Endothelial cell of umbilical vein (primary cell): ENCODE results near the gene ASRGL1. TPM values are rescaled to one million over a fixed set of nuclear protein-coding genes. Genes with fewer than 3 reads are reported as not detected.

ENCODE experiments used
- BruUV-seq: library from RNA; stranded (reverse); fragments of 400-500 nt; replicated peaks from 2 replicates; lab custom pipeline; 2021; lab: Mats Ljungman, UMichigan
- CTCF ChIA-PET: fragments of 300-600, 350-600 bp; sonication (Branson Sonifier 250); formaldehyde crosslinking; loops from one replicate; lab custom pipeline; 2021; ENCODE audit warnings: antibody characterized with exemption, inconsistent platforms; lab: Charles Lee
- POLR2A ChIA-PET: fragments of 300-600, 350-600 bp; sonication (Branson Sonifier 250); formaldehyde crosslinking; loops from one replicate; lab custom pipeline; 2021; ENCODE audit warnings: antibody characterized with exemption, inconsistent platforms; lab: Charles Lee
- DNase-seq: peaks from one replicate; pipeline ENCODE4 v3.0.0-alpha.2; 2011; ENCODE audit warnings: low read depth, low spot score
- FAIRE-seq: peaks from 2 replicates; lab custom pipeline; 2011; peaks lifted over from hg19 to GRCh38; lab: Jason Lieb, UNC
- H2AFZ ChIP-seq: 2 replicates; pipeline ENCODE4 v1.6.0; 2012; ENCODE audit warnings: low read depth, low read length, control low read depth, inconsistent platforms
- H3K27ac ChIP-seq: 2 replicates; pipeline ENCODE4 v1.5.1; 2011; ENCODE audit warnings: low read depth, mild to moderate bottlenecking, control low read depth, low read length, moderate library complexity; ENCODE audit not compliant: insufficient read depth
- H3K27me3 ChIP-seq, 2 experiments: 2 replicates each; pipeline versions ENCODE4 v1.6.0 to v1.6.1; 2011; ENCODE audit warnings: low read length in 2 of 2, mixed read lengths in 1 of 2; ENCODE audit not compliant: control insufficient read depth in 2 of 2, insufficient read depth in 2 of 2
- H3K36me3 ChIP-seq, 2 experiments: 2 replicates in 1 of 2; 3 replicates in 1 of 2; pipeline ENCODE4 v1.5.1; 2011; ENCODE audit warnings: low read length in 2 of 2, mild to moderate bottlenecking in 1 of 2, moderate library complexity in 1 of 2; ENCODE audit not compliant: control insufficient read depth in 2 of 2, insufficient read depth in 2 of 2; ENCODE audit errors: extremely low read depth in 1 of 2
- H3K4me1 ChIP-seq: 3 replicates; pipeline ENCODE4 v1.5.1; 2011; ENCODE audit warnings: mild to moderate bottlenecking, low read length; ENCODE audit not compliant: control insufficient read depth, insufficient read depth; ENCODE audit errors: extremely low read depth
- H3K4me2 ChIP-seq: 2 replicates; pipeline ENCODE4 v1.6.1; 2011; ENCODE audit warnings: low read length, control low read depth, mixed read lengths; ENCODE audit not compliant: insufficient read depth
- H3K4me3 ChIP-seq, 3 experiments: fragments of 200-600 bp in 1 of 3; sonication (generic), shearing (Covaris generic) in 1 of 3; replicated peaks in 1 of 3; 2 replicates each; pipeline ENCODE4 v1.5.1; 2011 to 2016; ENCODE audit warnings: control low read depth in 3 of 3, low read length in 3 of 3, mild to moderate bottlenecking in 2 of 3, inconsistent platforms in 1 of 3, low read depth in 1 of 3, moderate library complexity in 1 of 3; ENCODE audit not compliant: insufficient read depth in 1 of 3
- H3K79me2 ChIP-seq: 2 replicates; pipeline ENCODE4 v1.6.0; 2012; ENCODE audit warnings: low read length, inconsistent platforms; ENCODE audit not compliant: control insufficient read depth, insufficient read depth
- H3K9ac ChIP-seq: replicated peaks from 2 replicates; pipeline ENCODE3; 2011; ENCODE audit warnings: low read length, control low read depth; ENCODE audit not compliant: insufficient read depth; ENCODE audit errors: extremely low read depth
- H3K9me1 ChIP-seq: replicated peaks from 3 replicates; pipeline ENCODE4 v1.6.0; 2011; ENCODE audit warnings: mild to moderate bottlenecking, low read length; ENCODE audit not compliant: control insufficient read depth, insufficient read depth; ENCODE audit errors: extremely low read depth
- H3K9me3 ChIP-seq: replicated peaks from 2 replicates; pipeline ENCODE4 v1.5.1; 2012; ENCODE audit warnings: low read length, inconsistent platforms; ENCODE audit not compliant: control insufficient read depth, insufficient read depth
- H4K20me1 ChIP-seq: replicated peaks from 2 replicates; pipeline ENCODE3; 2011; ENCODE audit warnings: mild to moderate bottlenecking, low read length; ENCODE audit not compliant: control insufficient read depth, insufficient read depth; ENCODE audit errors: extremely low read depth
- EZH2 ChIP-seq: IDR thresholded peaks from 2 replicates; pipeline ENCODE4 v1.6.1; 2012; ENCODE audit warnings: borderline replicate concordance, low read depth, mild to moderate bottlenecking, moderate library complexity, low read length, inconsistent platforms; ENCODE audit not compliant: severe bottlenecking
- FOS ChIP-seq: IDR thresholded peaks from 2 replicates; pipeline ENCODE4 v1.6.1; 2011; ENCODE audit warnings: mild to moderate bottlenecking, low read length, moderate library complexity, borderline replicate concordance; ENCODE audit not compliant: insufficient read depth
- GATA2 ChIP-seq: IDR thresholded peaks from 2 replicates; pipeline ENCODE4 v1.7.0; 2011; ENCODE audit warnings: low read depth, mild to moderate bottlenecking, moderate library complexity, mixed read lengths, low read length; ENCODE audit not compliant: insufficient read length, insufficient read depth
- JUN ChIP-seq: IDR thresholded peaks from 2 replicates; pipeline ENCODE4 v1.6.1; 2011; ENCODE audit warnings: borderline replicate concordance, low read depth; ENCODE audit not compliant: insufficient read length, insufficient read depth
- MYC ChIP-seq: IDR thresholded peaks from one replicate; pipeline ENCODE4 v1.6.1; 2011; ENCODE audit warnings: mild to moderate bottlenecking, low read depth, low read length
- POLR2A ChIP-seq: IDR thresholded peaks from 2 replicates; pipeline ENCODE4 v1.6.1; 2012; ENCODE audit warnings: low read depth, mild to moderate bottlenecking, control low read depth, low read length
- POLR2AphosphoS5 ChIP-seq: IDR thresholded peaks from 2 replicates; pipeline ENCODE4 v1.6.1; 2012; ENCODE audit warnings: low read depth, mild to moderate bottlenecking, control low read depth, low read length, moderate library complexity; ENCODE audit not compliant: insufficient read depth
- dilution Hi-C: fragments of 300-500 bp; cut with MboI; formaldehyde crosslinking; loops from one replicate; pipeline ENCODE4 v1.15.0; 2019; ENCODE audit warnings: low sequenced_read_pairs; ENCODE audit not compliant: extremely low pct_ligation_motif_present
- intact Hi-C: fragments of 100-400 bp; cut with micrococcal nuclease; formaldehyde crosslinking; loops from one replicate; pipeline ENCODE4 v1.10.0; 2022
- polyA plus RNA-seq, 4 experiments: library from polyadenylated mRNA; depleted of rRNA in 3 of 4; stranded (reverse) in 3 of 4; unstranded in 1 of 4; fragments of >200 nt; gene quantifications; 2 replicates each; pipeline versions ENCODE4 v1.2.1 to v1.2.3, GENCODE V29; 2011 to 2012; ENCODE audit warnings: missing spikeins in 1 of 4
- total RNA-seq: library from RNA; stranded (reverse); gene quantifications from 2 replicates; pipeline ENCODE4 v1.2.3, GENCODE V29; 2021
- TF ChIP-seq, protein P1 (sequence below), 2 donors: IDR thresholded peaks; 1 replicate in 1 of 2; 2 replicates in 1 of 2; pipeline ENCODE4 v1.5.1; 2011; ENCODE audit warnings: low read length in 2 of 2, mild to moderate bottlenecking in 2 of 2, moderate library complexity in 2 of 2, control low read depth in 1 of 2, inconsistent platforms in 1 of 2, low read depth in 1 of 2; ENCODE audit not compliant: insufficient read depth in 1 of 2; ENCODE audit errors: extremely low read depth in 1 of 2
- TF ChIP-seq, protein P2 (sequence below): IDR thresholded peaks from 2 replicates; pipeline ENCODE4 v1.6.1; 2011; ENCODE audit not compliant: insufficient read depth, insufficient read length

ASRGL1 gene
- total and polyA plus RNA-seq, 2 donors (not counting 3 experiments of a cell fraction or from before 2014, with no cell fraction given), result 33.1 to 36.0 TPM

DNA sequence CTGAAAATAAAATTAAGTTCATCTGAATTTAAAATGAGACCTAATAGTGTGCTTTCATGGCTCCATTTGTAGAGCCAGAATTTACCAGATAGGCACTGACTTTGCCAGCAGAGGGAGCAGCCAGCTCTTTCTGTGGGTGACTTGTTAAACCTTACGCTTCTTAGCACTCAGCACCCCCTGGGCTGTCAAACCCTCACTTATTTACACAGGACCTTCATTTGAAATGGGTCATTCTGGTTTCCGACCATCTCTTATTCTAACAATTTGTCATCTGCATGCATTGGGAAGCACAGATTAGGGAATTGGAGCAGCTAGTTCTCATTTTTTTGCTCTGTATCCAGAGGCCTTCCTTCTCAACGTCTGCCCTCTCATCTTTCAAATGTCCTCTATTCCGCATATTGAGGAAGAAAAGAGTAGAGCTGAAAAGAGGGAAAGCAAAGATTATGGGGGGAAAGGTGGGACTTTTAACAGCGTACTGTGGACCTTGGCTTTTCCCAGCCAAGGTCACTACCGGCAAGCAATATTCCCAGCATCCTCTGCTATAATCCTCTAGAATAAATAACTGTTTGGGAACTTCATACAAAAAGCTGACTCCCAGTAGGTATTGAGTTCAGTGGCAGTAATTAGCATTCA, 3.1 kb downstream of the ASRGL1 start:
- DNase-seq (peak; percentile 76), FAIRE-seq (no peak)
- no peaks in the 10 kb centered on the region for H4K20me1 ChIP-seq
- BruUV-seq, result no TSS peak
- no peak overlapping the region for H2AFZ ChIP-seq
- ChIA-PET CTCF (interaction anchor here (0.6 to 3.2 kb wide), 25 partner anchors 10 to 203 kb away, joined by 3 to 76 read pairs (median 4); no protein-coding TSS in a partner anchor), POLR2A (interaction anchor here (0.5 to 1.0 kb wide), 2 partner anchors 325 to 552 kb away, joined by 3 to 4 read pairs; partner anchors contain the start of genes C11orf98 and CSKMT)
- no peak overlapping the region for H3K9ac ChIP-seq
- H3K9me3 ChIP-seq, result no peaks in the 10 kb centered on the region
- peaks cover 28% of the 10 kb centered on the region for H3K4me1 ChIP-seq
- no peaks in the 10 kb centered on the region for H3K9me1 ChIP-seq
- peaks cover 0 to 5% of the 10 kb centered on the region in 2 experiments for H3K27me3 ChIP-seq
- H3K4me2 ChIP-seq, result peak overlapping the region; percentile 86
- no peak for TF ChIP-seq POLR2A
- TF ChIP-seq, protein P1, sequence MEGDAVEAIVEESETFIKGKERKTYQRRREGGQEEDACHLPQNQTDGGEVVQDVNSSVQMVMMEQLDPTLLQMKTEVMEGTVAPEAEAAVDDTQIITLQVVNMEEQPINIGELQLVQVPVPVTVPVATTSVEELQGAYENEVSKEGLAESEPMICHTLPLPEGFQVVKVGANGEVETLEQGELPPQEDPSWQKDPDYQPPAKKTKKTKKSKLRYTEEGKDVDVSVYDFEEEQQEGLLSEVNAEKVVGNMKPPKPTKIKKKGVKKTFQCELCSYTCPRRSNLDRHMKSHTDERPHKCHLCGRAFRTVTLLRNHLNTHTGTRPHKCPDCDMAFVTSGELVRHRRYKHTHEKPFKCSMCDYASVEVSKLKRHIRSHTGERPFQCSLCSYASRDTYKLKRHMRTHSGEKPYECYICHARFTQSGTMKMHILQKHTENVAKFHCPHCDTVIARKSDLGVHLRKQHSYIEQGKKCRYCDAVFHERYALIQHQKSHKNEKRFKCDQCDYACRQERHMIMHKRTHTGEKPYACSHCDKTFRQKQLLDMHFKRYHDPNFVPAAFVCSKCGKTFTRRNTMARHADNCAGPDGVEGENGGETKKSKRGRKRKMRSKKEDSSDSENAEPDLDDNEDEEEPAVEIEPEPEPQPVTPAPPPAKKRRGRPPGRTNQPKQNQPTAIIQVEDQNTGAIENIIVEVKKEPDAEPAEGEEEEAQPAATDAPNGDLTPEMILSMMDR (IDR thresholded peaks at IDR 0.05; ENCODE audit: extremely low read depth in 1 of 2, insufficient read depth in 1 of 2, low read depth in 1 of 2, low read length in 2 of 2), result peak; percentile 71 to 74
- H3K4me3 ChIP-seq, result no peak overlapping the region
- peak overlapping the region; percentile 35 for H3K27ac ChIP-seq
- no peaks in the 10 kb centered on the region for H3K36me3 ChIP-seq
- dilution Hi-C loops (no loop called here), intact Hi-C loops (loop anchor here (1.0 kb wide), 2 partner anchors 20 to 38 kb away; no protein-coding TSS in a partner anchor)
- no peaks in the 10 kb centered on the region for H3K79me2 ChIP-seq

DNA sequence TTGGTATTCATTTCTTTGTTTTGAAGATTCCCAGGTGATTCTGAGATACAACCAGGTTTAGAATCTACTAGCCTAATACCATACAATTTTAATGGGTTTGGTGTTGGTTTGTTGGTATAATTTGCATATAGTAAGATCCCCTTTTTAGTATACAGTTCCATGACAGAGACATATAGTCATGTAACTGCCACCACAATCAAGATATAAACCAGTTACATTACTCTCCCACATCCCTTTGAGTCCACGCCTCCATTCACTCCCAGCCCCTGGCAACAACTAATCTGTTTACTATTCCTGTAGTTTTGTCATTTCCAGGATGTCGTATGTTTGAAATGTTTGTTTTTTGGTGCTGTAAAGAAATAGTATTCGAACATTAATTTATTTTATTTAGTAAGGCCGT, 4.3 kb downstream of the ASRGL1 start:
- H3K9me1 ChIP-seq, result no peaks in the 10 kb centered on the region
- no peak overlapping the region for H3K27ac ChIP-seq
- ChIA-PET POLR2A (no interaction called here), CTCF (interaction anchor here (2.1 to 3.2 kb wide), 6 partner anchors 9 to 38 kb away, joined by 12 to 76 read pairs (median 20); no protein-coding TSS in a partner anchor)
- dilution Hi-C loops, result no loop called here
- no peaks in the 10 kb centered on the region for H3K27me3 ChIP-seq
- no peaks in the 10 kb centered on the region for H3K79me2 ChIP-seq
- FAIRE-seq (no peak), DNase-seq (no peak)
- no peak overlapping the region for H3K4me2 ChIP-seq
- no peak overlapping the region for H3K9ac ChIP-seq
- H3K9me3 ChIP-seq, result no peaks in the 10 kb centered on the region
- H4K20me1 ChIP-seq, result no peaks in the 10 kb centered on the region
- H3K36me3 ChIP-seq, result no peaks in the 10 kb centered on the region
- no peak overlapping the region for H3K4me3 ChIP-seq
- intact Hi-C loops, result no loop called here
- BruUV-seq, result no TSS peak
- H3K4me1 ChIP-seq, result peaks cover 28% of the 10 kb centered on the region
- TF ChIP-seq POLR2AphosphoS5, result no peak
- TF ChIP-seq MYC, result no peak
- no peak for TF ChIP-seq POLR2A
- no peak for TF ChIP-seq EZH2
- TF ChIP-seq, protein P1 (IDR thresholded peaks at IDR 0.05; ENCODE audit: extremely low read depth in 1 of 2, insufficient read depth in 1 of 2, low read depth in 1 of 2, low read length in 2 of 2), result no peak
- no peak for TF ChIP-seq FOS
- TF ChIP-seq GATA2, result no peak
- TF ChIP-seq, protein P2, sequence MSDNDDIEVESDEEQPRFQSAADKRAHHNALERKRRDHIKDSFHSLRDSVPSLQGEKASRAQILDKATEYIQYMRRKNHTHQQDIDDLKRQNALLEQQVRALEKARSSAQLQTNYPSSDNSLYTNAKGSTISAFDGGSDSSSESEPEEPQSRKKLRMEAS, result no peak
- no peak for TF ChIP-seq JUN
- no peak overlapping the region for H2AFZ ChIP-seq
